Thyroid gland (tissue), 4 donors: Measurements from ENCODE around the gene ENDOV.

Source experiments
- CTCF ChIP-seq, 6 experiments: fragments of 200-600 bp in 3 of 6; fragments of 450-650 bp in 3 of 6; sonication (generic) in 3 of 6; IDR thresholded peaks; one replicate each; pipeline ENCODE4 v1.5.1; 2016 to 2019; ENCODE audit warnings: antibody characterized with exemption in 6 of 6, mild to moderate bottlenecking in 2 of 6, inconsistent platforms in 1 of 6, moderate library complexity in 1 of 6
- POLR2A ChIP-seq, 2 donors: fragments of 450-650 bp; IDR thresholded peaks; one replicate each; pipeline ENCODE4 v1.6.1; 2017; ENCODE audit warnings: antibody characterized with exemption in 2 of 2, mild to moderate bottlenecking in 2 of 2, moderate library complexity in 1 of 2

DNA sequence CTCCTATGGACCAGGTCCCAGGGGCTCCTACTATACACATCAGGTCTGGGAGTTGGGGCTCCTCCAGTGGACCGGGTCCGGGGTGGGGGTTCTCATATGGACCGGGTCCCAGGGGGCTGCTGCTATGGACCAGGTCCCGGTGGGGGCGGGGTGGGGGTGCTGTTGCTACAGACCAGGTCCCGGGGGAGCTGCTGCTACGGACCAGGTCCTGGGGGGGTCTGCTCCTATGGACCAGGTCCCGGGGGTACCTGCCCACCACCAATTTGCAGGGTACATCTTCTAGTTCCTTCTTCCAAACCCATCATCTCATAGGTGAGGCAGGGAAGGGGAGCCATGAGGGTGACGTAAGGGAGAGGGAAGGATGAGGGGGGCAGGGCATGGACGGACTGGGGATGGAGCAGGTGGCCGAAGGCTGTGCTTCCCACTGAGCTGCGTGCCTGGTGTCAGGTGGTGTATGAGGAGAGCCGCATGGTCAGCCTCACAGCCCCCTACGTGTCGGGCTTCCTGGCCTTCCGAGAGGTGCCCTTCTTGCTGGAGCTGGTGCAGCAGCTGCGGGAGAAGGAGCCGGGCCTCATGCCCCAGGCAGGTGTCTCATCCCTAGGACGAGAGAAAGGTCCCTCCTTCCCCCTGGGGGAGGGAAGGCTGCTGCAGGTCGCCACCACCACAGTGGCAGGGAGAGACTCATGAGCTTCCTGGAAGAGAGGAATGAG lies 6.6 kb downstream of the ENDOV start:
- TF ChIP-seq CTCF (IDR thresholded peaks at IDR 0.05) (no peak), POLR2A (IDR thresholded peaks at IDR 0.05) (no peak)
